HG03280 (cell line): ENCODE results near the gene B4GALNT2.

Source experiments
- ATAC-seq: cut with Tn5 transposase; IDR thresholded peaks from one replicate; pipeline ENCODE4 v1.9.1; 2021; ENCODE audit warnings: mild to moderate bottlenecking, moderate library complexity; ENCODE audit not compliant: unreplicated experiment

The B4GALNT2 gene

GRCh38 chr17:49204516-49204915, 71.9 kb downstream of the B4GALNT2 start:
- ATAC-seq, result no peak

GRCh38 chr17:49209061-49209571, 76.5 kb downstream of the B4GALNT2 start:
- no peak for ATAC-seq

GRCh38 chr17:49210158-49211029, 77.8 kb downstream of the B4GALNT2 start, which contains the start of the genes ABI3 and GNGT2:
Gene ABI3, plus strand, starts transcription at chr17:49210707. Its CDS starts 18 bp downstream, at chr17:49210725.
Gene GNGT2, minus strand, starts transcription at chr17:49210574. Its CDS starts 3,152 bp downstream, at chr17:49207422.
- ATAC-seq, result peak; percentile 85

GRCh38 chr17:49213399-49213798, 80.8 kb downstream of the B4GALNT2 start:
- no peak for ATAC-seq

- no peak for ATAC-seq
These were observed 81.3 kb downstream of the B4GALNT2 start for GRCh38 chr17:49213847-49214246.

- ATAC-seq, result no peak
These were observed 82.2 kb downstream of the B4GALNT2 start for GRCh38 chr17:49214676-49215360.

GRCh38 chr17:49216482-49216881, 83.9 kb downstream of the B4GALNT2 start:
- no peak for ATAC-seq

GRCh38 chr17:49216953-49217650, 84.5 kb downstream of the B4GALNT2 start:
- ATAC-seq, result no peak

GRCh38 chr17:49217651-49218413, 85.3 kb downstream of the B4GALNT2 start:
- peak; percentile 43 for ATAC-seq

- no peak for ATAC-seq
These were observed 86.7 kb downstream of the B4GALNT2 start for GRCh38 chr17:49218941-49219913.

- ATAC-seq, result no peak
These were observed 87.4 kb downstream of the B4GALNT2 start for GRCh38 chr17:49219987-49220386.

- no peak for ATAC-seq
These were observed 90.6 kb downstream of the B4GALNT2 start for GRCh38 chr17:49223168-49223516.

- no peak for ATAC-seq
These were observed 91.1 kb downstream of the B4GALNT2 start for GRCh38 chr17:49223517-49224197.

GRCh38 chr17:49224198-49224996, 91.8 kb downstream of the B4GALNT2 start:
- ATAC-seq, result no peak

- ATAC-seq, result no peak
These were observed 92.4 kb downstream of the B4GALNT2 start for GRCh38 chr17:49224997-49225337.

GRCh38 chr17:49225554-49226236, 93.1 kb downstream of the B4GALNT2 start:
- no peak for ATAC-seq
